Neuron (in vitro differentiated cells): ENCODE data around the gene LEMD3.
A peak's percentile ranks its signal among the peaks of the same experiment; 100 is the strongest.

Source experiments
- H2AFZ ChIP-seq: one replicate; pipeline ENCODE4 v1.6.1; 2013; ENCODE audit warnings: low read depth, mild to moderate bottlenecking, inconsistent platforms, low read length, moderate library complexity
- H3K27me3 ChIP-seq: one replicate; pipeline ENCODE4 v1.6.1; 2013; ENCODE audit warnings: low read length; ENCODE audit not compliant: insufficient read depth
- H3K36me3 ChIP-seq: one replicate; pipeline ENCODE4 v1.6.1; 2013; ENCODE audit warnings: low read length; ENCODE audit not compliant: insufficient read depth
- H3K4me1 ChIP-seq: one replicate; pipeline ENCODE4 v1.6.1; 2013; ENCODE audit warnings: low read length; ENCODE audit not compliant: insufficient read depth
- H3K4me3 ChIP-seq: 2 replicates; pipeline ENCODE4 v1.5.1; 2013; ENCODE audit warnings: mild to moderate bottlenecking, low read length, moderate library complexity
- H3K9me3 ChIP-seq: one replicate; pipeline ENCODE4 v1.6.1; 2013; ENCODE audit warnings: low read length

LEMD3 gene

DNA sequence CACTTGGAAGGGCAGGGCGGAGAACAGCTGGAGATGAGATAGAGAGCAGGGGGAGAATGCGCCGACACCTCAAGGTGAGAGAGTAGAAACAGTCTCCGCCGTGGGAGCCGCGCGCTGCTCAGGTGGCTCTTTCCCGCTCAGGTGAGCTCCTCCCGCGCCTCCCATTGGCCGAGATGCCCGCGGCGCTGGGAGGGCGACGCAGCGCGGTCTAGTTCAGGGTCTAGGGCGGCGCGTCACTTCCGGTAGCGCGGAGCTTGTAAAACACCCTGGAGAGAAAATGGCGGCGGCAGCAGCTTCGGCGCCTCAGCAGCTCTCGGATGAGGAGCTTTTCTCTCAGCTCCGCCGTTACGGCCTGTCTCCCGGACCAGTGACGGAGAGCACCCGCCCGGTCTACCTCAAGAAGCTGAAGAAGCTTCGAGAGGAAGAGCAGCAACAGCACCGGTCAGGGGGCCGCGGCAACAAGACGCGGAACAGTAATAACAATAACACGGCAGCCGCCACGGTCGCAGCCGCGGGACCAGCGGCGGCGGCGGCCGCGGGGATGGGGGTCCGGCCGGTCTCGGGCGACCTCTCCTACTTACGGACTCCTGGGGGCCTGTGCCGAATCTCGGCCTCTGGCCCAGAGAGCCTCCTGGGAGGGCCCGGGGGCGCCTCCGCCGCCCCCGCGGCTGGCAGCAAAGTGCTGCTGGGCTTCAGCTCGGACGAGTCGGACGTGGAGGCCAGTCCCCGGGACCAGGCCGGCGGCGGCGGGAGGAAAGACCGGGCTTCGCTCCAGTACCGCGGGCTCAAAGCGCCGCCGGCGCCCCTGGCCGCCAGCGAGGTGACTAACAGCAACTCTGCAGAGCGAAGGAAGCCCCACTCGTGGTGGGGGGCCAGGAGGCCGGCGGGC, at the start of gene LEMD3:
TSS of gene LEMD3 (plus strand) at position 264 of the 889 bp plus-strand sequence. CDS start at position 278, 14 bp downstream.
- H3K9me3 ChIP-seq, result no peaks in the 10 kb centered on the region
- H3K4me3 ChIP-seq, result peak within 1 kb of the TSS; percentile 56
- peaks cover 31% of the 10 kb centered on the region for H3K4me1 ChIP-seq
- H2AFZ ChIP-seq, result peak within 1 kb of the TSS; percentile 90
- peaks cover 10% of the 10 kb centered on the region for H3K36me3 ChIP-seq
- H3K27me3 ChIP-seq, result no peaks in the 10 kb centered on the region

GRCh38 chr12:65121049-65121955, 48.1 kb upstream of the LEMD3 start, which contains the start of gene WIF1:
Gene WIF1, minus strand, starts transcription at chr12:65121305. Its CDS starts 114 bp downstream, at chr12:65121191.
- peak within 1 kb of the TSS; percentile 12 for H3K4me3 ChIP-seq
- H3K36me3 ChIP-seq, result no peaks in the 10 kb centered on the region
- H3K4me1 ChIP-seq, result peaks cover 6% of the 10 kb centered on the region
- H3K9me3 ChIP-seq, result no peaks in the 10 kb centered on the region
- peak within 1 kb of the TSS; percentile 23 for H2AFZ ChIP-seq
- peaks cover 37% of the 10 kb centered on the region for H3K27me3 ChIP-seq

- Histone ChIP-seq H3K27me3 (peaks cover 41% of the 10 kb centered on the region), H3K4me3 (no peak overlapping the region)
These were observed 47.4 kb upstream of the LEMD3 start for GRCh38 chr12:65121956-65122469.

GRCh38 chr12:65122703-65123102, 46.7 kb upstream of the LEMD3 start:
- Histone ChIP-seq H3K27me3 (peaks cover 41% of the 10 kb centered on the region), H3K9me3 (no peaks in the 10 kb centered on the region), H3K4me1 (peaks cover 3% of the 10 kb centered on the region), H3K4me3 (no peak overlapping the region), H2AFZ (no peak overlapping the region), H3K36me3 (no peaks in the 10 kb centered on the region)

More at GRCh38 chr12:65121956-65122469, 47.4 kb upstream of the LEMD3 start:
- Histone ChIP-seq H3K36me3 (no peaks in the 10 kb centered on the region), H2AFZ (no peak overlapping the region), H3K9me3 (no peaks in the 10 kb centered on the region), H3K4me1 (peaks cover 6% of the 10 kb centered on the region)

DNA sequence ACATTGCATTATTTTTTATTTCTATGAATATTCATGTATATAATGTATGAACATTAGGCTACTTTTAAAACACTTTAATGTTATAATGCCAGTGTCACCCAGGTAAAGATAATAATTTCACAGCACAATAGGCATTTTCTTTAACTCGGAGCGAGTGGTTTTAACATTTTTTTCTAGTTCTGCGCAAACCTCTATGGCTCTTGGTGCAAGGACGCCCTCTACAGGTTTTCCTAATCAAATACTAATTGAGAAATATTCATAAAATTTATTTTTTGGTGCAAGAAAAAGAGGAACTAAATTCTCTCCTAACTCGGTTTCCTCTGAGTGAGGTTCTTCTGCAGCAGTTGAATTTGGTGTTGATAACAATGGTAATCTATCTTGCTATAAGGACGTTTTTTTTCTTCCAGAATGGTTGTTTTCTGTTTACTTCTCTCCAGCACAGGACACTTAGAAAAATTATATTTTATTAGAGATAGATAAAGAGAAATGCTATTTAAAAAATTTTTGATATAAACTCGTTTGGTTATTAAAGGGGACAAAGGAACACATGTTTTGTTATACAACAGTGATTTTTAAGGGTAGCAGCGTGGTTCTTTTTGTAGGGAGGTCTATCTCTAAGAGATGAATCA, 45.8 kb upstream of the LEMD3 start:
- H3K27me3 ChIP-seq, result peaks cover 39% of the 10 kb centered on the region
- no peaks in the 10 kb centered on the region for H3K36me3 ChIP-seq
- H3K4me3 ChIP-seq, result no peak overlapping the region
- H3K9me3 ChIP-seq, result no peaks in the 10 kb centered on the region
- no peak overlapping the region for H2AFZ ChIP-seq
- H3K4me1 ChIP-seq, result peaks cover 2% of the 10 kb centered on the region

DNA sequence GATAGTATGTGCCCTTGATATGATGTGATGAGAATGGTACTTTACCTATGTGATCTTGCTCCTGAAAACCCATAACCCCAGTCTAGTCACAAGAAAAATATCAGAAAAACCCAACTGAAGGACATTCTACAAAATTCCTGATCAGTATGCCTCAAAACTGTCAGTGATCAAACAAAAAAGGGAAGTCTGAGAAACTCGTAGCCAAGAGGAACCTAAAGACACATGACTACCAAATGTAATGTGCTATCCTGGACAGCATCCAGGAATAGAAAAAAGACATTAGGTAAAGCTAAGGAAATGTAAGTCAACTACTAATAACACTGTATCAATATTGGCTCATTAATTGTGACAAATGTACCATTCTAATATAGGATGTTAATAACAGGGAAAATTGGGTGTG, 44.1 kb upstream of the LEMD3 start:
- Histone ChIP-seq H3K36me3 (no peaks in the 10 kb centered on the region), H3K9me3 (no peaks in the 10 kb centered on the region), H3K4me1 (peaks cover 2% of the 10 kb centered on the region), H3K4me3 (no peak overlapping the region), H3K27me3 (peaks cover 29% of the 10 kb centered on the region), H2AFZ (no peak overlapping the region)

DNA sequence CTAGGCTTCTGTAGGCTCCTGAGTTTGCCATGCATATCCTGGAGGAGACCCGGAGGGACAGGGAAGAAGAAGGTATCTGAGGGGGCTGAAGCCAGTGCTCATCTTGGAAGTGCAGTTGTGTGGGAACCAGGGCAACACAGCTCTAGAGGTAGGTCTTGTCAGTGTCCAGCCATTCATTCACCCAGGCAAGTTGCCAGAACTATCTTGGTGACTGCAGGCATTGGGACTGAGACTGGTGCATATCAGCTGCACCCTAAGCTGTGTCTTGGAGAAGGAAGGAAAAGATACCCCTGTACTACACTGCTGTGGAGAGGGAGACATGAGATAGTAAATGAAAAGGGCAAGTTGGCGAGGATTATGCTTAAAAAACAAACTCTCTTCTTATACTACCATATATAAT, 43.4 kb upstream of the LEMD3 start:
- H3K9me3 ChIP-seq, result no peaks in the 10 kb centered on the region
- H3K4me3 ChIP-seq, result no peak overlapping the region
- peaks cover 2% of the 10 kb centered on the region for H3K4me1 ChIP-seq
- H3K36me3 ChIP-seq, result no peaks in the 10 kb centered on the region
- H3K27me3 ChIP-seq, result peaks cover 22% of the 10 kb centered on the region
- H2AFZ ChIP-seq, result no peak overlapping the region

GRCh38 chr12:65126482-65126881, 42.9 kb upstream of the LEMD3 start:
- H3K27me3 ChIP-seq, result peaks cover 18% of the 10 kb centered on the region
- no peaks in the 10 kb centered on the region for H3K36me3 ChIP-seq
- H2AFZ ChIP-seq, result no peak overlapping the region
- no peak overlapping the region for H3K4me3 ChIP-seq
- no peaks in the 10 kb centered on the region for H3K4me1 ChIP-seq
- no peaks in the 10 kb centered on the region for H3K9me3 ChIP-seq

GRCh38 chr12:65133879-65134278, 35.5 kb upstream of the LEMD3 start:
- Histone ChIP-seq H3K4me3 (no peak overlapping the region), H2AFZ (no peak overlapping the region), H3K27me3 (no peaks in the 10 kb centered on the region), H3K9me3 (no peaks in the 10 kb centered on the region), H3K4me1 (no peaks in the 10 kb centered on the region), H3K36me3 (no peaks in the 10 kb centered on the region)

GRCh38 chr12:65139389-65139788, 30.0 kb upstream of the LEMD3 start:
- no peaks in the 10 kb centered on the region for H3K36me3 ChIP-seq
- H3K27me3 ChIP-seq, result peaks cover 8% of the 10 kb centered on the region
- no peak overlapping the region for H2AFZ ChIP-seq
- H3K4me1 ChIP-seq, result no peaks in the 10 kb centered on the region
- no peaks in the 10 kb centered on the region for H3K9me3 ChIP-seq
- no peak overlapping the region for H3K4me3 ChIP-seq

- H3K36me3 ChIP-seq, result no peaks in the 10 kb centered on the region
- no peak overlapping the region for H3K4me3 ChIP-seq
- H3K27me3 ChIP-seq, result peaks cover 10% of the 10 kb centered on the region
- no peaks in the 10 kb centered on the region for H3K9me3 ChIP-seq
- no peaks in the 10 kb centered on the region for H3K4me1 ChIP-seq
- no peak overlapping the region for H2AFZ ChIP-seq
These were observed 28.6 kb upstream of the LEMD3 start for GRCh38 chr12:65140738-65141137.

DNA sequence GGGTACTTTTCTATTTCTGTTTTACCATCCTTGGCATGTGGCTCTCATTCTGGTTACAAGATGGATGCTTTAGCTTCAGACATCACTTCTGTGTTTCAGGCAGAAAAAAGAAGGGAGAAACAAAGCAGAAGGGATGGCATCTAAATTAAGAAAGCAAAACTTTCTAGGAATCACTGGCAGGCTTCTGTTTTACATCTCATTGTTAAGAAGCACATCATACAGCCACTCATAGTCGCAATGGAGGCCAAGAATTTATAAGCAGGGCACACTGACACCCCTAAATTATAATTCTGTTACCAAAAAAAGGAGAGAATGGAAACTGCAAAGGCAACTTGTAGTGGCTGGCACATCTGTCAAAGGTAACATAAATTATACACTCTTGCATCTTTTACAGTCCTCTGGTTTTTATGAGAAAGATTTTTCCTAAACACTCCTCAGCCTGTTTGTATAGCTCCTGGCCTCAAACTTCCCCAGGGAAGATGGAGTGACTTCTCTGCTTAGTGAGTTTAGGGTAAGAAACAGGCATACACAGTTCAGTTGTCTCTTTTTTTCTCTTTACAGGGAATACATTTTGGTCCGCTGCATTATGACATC, 22.0 kb upstream of the LEMD3 start:
- Histone ChIP-seq H2AFZ (no peak overlapping the region), H3K4me1 (no peaks in the 10 kb centered on the region), H3K9me3 (no peaks in the 10 kb centered on the region), H3K27me3 (peaks cover 17% of the 10 kb centered on the region), H3K4me3 (no peak overlapping the region), H3K36me3 (no peaks in the 10 kb centered on the region)
